ENCODE data around the gene TOMM34. TPM values are rescaled to one million over a fixed set of nuclear protein-coding genes. Genes with fewer than 3 reads are reported as not detected.
A peak's percentile ranks its signal among the peaks of the same experiment; 100 is the strongest.

The TOMM34 gene
- total and polyA plus RNA-seq, 2 of the 13 experiments (the other 11 are each of a cell fraction or from before 2014, with no cell fraction given): 36.2 to 52.0 TPM

GRCh38 chr20:44960103-44960852 lies at the start of gene TOMM34 (continued):
- TF ChIP-seq NR2C2 (CRISPR knock-in tag; IDR thresholded peaks at IDR 0.05; ENCODE audit: borderline replicate concordance): no peak; the same call in 1 of the 2 replicates
- TF ChIP-seq U2AF1 (optimal IDR thresholded peaks at IDR 0.05; ENCODE audit: low read depth, low read length): no peak
- peak; percentile 97 for TF ChIP-seq YEATS4 (CRISPR knock-in tag; IDR thresholded peaks at IDR 0.05; ENCODE audit: borderline replicate concordance)
- TF ChIP-seq DNMT3B (CRISPR knock-in tag; conservative IDR thresholded peaks at IDR 0.05): peak; percentile 79; the same call in 1 of the 2 replicates
- TF ChIP-seq, protein P1, sequence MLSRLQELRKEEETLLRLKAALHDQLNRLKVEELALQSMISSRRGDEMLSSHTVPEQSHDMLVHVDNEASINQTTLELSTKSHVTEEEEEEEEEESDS (CRISPR knock-in tag; IDR thresholded peaks at IDR 0.05; ENCODE audit: borderline replicate concordance): peak; percentile 93; the same call in 1 of the 2 replicates
- TF ChIP-seq SOX5 (CRISPR knock-in tag; IDR thresholded peaks at IDR 0.05; ENCODE audit: borderline replicate concordance): peak; percentile 73; the same call in 1 of the 2 replicates
- TF ChIP-seq ZNF33A (CRISPR knock-in tag; IDR thresholded peaks at IDR 0.05; ENCODE audit: borderline replicate concordance): peak; percentile 89; the same call in 1 of the 2 replicates
- TF ChIP-seq SIN3B (IDR thresholded peaks at IDR 0.05; ENCODE audit: low read length): no peak
- TF ChIP-seq, protein P2, sequence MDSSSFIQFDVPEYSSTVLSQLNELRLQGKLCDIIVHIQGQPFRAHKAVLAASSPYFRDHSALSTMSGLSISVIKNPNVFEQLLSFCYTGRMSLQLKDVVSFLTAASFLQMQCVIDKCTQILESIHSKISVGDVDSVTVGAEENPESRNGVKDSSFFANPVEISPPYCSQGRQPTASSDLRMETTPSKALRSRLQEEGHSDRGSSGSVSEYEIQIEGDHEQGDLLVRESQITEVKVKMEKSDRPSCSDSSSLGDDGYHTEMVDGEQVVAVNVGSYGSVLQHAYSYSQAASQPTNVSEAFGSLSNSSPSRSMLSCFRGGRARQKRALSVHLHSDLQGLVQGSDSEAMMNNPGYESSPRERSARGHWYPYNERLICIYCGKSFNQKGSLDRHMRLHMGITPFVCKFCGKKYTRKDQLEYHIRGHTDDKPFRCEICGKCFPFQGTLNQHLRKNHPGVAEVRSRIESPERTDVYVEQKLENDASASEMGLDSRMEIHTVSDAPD (CRISPR knock-in tag; IDR thresholded peaks at IDR 0.05): peak; percentile 92; the same call in 1 of the 2 replicates
- TF ChIP-seq RBAK (CRISPR knock-in tag; IDR thresholded peaks at IDR 0.05): no peak
- TF ChIP-seq, protein P3, sequence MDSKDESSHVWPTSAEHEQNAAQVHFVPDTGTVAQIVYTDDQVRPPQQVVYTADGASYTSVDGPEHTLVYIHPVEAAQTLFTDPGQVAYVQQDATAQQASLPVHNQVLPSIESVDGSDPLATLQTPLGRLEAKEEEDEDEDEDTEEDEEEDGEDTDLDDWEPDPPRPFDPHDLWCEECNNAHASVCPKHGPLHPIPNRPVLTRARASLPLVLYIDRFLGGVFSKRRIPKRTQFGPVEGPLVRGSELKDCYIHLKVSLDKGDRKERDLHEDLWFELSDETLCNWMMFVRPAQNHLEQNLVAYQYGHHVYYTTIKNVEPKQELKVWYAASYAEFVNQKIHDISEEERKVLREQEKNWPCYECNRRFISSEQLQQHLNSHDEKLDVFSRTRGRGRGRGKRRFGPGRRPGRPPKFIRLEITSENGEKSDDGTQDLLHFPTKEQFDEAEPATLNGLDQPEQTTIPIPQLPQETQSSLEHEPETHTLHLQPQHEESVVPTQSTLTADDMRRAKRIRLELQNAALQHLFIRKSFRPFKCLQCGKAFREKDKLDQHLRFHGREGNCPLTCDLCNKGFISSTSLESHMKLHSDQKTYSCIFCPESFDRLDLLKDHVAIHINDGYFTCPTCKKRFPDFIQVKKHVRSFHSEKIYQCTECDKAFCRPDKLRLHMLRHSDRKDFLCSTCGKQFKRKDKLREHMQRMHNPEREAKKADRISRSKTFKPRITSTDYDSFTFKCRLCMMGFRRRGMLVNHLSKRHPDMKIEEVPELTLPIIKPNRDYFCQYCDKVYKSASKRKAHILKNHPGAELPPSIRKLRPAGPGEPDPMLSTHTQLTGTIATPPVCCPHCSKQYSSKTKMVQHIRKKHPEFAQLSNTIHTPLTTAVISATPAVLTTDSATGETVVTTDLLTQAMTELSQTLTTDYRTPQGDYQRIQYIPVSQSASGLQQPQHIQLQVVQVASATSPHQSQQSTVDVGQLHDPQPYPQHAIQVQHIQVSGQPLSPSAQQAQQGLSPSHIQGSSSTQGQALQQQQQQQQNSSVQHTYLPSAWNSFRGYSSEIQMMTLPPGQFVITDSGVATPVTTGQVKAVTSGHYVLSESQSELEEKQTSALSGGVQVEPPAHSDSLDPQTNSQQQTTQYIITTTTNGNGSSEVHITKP (CRISPR knock-in tag; IDR thresholded peaks at IDR 0.05; ENCODE audit: low read depth): peak; percentile 71; the same call in 1 of the 2 replicates
- TF ChIP-seq TARDBP (CRISPR knock-in tag; IDR thresholded peaks at IDR 0.05): peak; percentile 89
- peak; percentile 84 for TF ChIP-seq IRF2 (CRISPR knock-in tag; IDR thresholded peaks at IDR 0.05)
- TF ChIP-seq ZBTB1 (CRISPR knock-in tag; IDR thresholded peaks at IDR 0.05; ENCODE audit: borderline replicate concordance): no peak
- peak; percentile 91 for TF ChIP-seq ZNF850 (CRISPR knock-in tag; conservative IDR thresholded peaks at IDR 0.05)
- peak; percentile 99 for TF ChIP-seq ZNF772 (CRISPR knock-in tag; IDR thresholded peaks at IDR 0.05)
- peak; percentile 99 for TF ChIP-seq EED (CRISPR knock-in tag; IDR thresholded peaks at IDR 0.05)
- TF ChIP-seq TEAD3 (CRISPR knock-in tag; optimal IDR thresholded peaks at IDR 0.05; ENCODE audit: borderline replicate concordance): peak; percentile 74
- TF ChIP-seq HCFC1 (IDR thresholded peaks at IDR 0.05; ENCODE audit: low read depth, low read length): no peak; the same call in 1 of the 2 replicates
- TF ChIP-seq, protein P4, sequence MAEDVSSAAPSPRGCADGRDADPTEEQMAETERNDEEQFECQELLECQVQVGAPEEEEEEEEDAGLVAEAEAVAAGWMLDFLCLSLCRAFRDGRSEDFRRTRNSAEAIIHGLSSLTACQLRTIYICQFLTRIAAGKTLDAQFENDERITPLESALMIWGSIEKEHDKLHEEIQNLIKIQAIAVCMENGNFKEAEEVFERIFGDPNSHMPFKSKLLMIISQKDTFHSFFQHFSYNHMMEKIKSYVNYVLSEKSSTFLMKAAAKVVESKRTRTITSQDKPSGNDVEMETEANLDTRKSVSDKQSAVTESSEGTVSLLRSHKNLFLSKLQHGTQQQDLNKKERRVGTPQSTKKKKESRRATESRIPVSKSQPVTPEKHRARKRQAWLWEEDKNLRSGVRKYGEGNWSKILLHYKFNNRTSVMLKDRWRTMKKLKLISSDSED (CRISPR knock-in tag; IDR thresholded peaks at IDR 0.05): peak; percentile 98
- TF ChIP-seq FUBP1 (CRISPR knock-in tag; IDR thresholded peaks at IDR 0.05; ENCODE audit: borderline replicate concordance): no peak; the same call in 1 of the 2 replicates
